NK-92 (cell line): Measurements from ENCODE around the gene CHST12.

Experiments
- DNase-seq: peaks from one replicate; lab custom pipeline; 2025; ENCODE audit not compliant: unreplicated experiment; lab: John Stamatoyannopoulos, UW

The CHST12 gene

GRCh38 chr7:2497500-2498336, 94.3 kb downstream of the CHST12 start:
- DNase-seq: no peak
